D721Med (cell line): ENCODE measurements around the gene UIMC1.

ENCODE experiments used
- DNase-seq: peaks from one replicate; pipeline ENCODE4 v3.0.0; 2011; ENCODE audit warnings: low spot score; ENCODE audit not compliant: insufficient read length
- FAIRE-seq: peaks from 2 replicates; lab custom pipeline; 2011; peaks lifted over from hg19 to GRCh38; lab: Jason Lieb, UNC
- TF ChIP-seq, protein P1 (sequence below): IDR thresholded peaks from 2 replicates; pipeline ENCODE4 v1.5.1; 2012; ENCODE audit warnings: mild to moderate bottlenecking, control low read depth; ENCODE audit not compliant: insufficient read depth; ENCODE audit errors: missing control alignments

UIMC1 gene

GRCh38 chr5:176869501-176870109 lies 137.0 kb downstream of the UIMC1 start:
- TF ChIP-seq, protein P1, sequence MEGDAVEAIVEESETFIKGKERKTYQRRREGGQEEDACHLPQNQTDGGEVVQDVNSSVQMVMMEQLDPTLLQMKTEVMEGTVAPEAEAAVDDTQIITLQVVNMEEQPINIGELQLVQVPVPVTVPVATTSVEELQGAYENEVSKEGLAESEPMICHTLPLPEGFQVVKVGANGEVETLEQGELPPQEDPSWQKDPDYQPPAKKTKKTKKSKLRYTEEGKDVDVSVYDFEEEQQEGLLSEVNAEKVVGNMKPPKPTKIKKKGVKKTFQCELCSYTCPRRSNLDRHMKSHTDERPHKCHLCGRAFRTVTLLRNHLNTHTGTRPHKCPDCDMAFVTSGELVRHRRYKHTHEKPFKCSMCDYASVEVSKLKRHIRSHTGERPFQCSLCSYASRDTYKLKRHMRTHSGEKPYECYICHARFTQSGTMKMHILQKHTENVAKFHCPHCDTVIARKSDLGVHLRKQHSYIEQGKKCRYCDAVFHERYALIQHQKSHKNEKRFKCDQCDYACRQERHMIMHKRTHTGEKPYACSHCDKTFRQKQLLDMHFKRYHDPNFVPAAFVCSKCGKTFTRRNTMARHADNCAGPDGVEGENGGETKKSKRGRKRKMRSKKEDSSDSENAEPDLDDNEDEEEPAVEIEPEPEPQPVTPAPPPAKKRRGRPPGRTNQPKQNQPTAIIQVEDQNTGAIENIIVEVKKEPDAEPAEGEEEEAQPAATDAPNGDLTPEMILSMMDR: no peak
- DNase-seq (no peak), FAIRE-seq (no peak)

DNA sequence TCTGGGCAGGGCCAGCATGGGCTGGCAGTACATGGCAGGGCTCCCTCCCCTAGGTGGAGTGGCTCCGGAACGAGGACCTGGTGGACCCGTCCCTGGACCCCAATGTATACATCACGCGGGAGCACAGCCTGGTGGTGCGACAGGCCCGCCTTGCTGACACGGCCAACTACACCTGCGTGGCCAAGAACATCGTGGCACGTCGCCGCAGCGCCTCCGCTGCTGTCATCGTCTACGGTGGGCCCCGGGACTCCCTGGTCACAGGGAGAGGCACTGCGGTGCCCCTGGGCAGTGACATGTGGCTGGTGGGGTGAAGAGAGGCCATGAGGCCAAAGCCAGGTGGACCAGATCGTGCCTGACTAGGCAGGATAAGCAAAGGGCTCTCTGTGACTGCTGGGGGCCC lies 137.8 kb downstream of the UIMC1 start:
- TF ChIP-seq, protein P1: no peak
- FAIRE-seq: no peak
- DNase-seq: no peak

DNA sequence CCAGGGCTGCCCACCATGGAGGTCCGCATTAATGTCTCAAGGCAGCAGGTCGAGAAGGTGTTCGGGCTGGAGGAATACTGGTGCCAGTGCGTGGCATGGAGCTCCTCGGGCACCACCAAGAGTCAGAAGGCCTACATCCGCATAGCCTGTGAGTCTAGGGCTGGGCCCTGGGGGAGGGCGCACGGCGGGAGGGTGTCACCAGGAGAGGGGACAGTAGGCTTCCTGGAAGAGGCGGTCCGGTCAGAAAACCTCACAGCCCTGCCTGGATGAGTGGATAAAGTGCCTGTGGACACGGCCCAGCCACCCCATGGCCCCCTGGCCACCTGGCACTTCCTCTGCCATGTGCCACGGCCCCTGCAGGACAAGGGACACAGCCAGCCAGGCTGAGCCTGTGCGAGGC lies 138.5 kb downstream of the UIMC1 start:
- FAIRE-seq (no peak), DNase-seq (no peak)
- TF ChIP-seq, protein P1: no peak

GRCh38 chr5:176866707-176867310 lies 139.8 kb downstream of the UIMC1 start:
- no peak for DNase-seq
- TF ChIP-seq, protein P1: no peak
- no peak for FAIRE-seq

DNA sequence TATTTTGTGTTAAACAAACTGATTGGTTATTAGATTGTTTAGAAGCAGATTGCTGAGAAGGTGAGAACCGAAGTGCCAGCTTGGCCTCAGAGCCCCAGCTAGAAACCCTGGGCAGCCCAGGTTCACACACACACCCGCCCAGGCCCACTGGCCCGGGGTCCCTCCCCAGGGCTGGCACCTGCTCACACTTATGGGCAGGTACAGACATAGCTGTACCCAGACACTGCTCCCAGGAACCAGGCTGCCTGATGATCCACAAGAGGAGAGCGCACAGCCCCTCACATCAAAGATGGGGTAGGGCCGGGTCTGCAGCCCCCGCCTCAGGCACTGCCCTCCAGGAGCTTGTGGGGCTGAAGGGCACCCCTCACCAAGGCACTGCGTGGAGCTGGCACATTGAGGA lies 140.6 kb downstream of the UIMC1 start:
- TF ChIP-seq, protein P1: no peak
- FAIRE-seq: no peak
- no peak for DNase-seq

GRCh38 chr5:176864755-176865154 lies 141.8 kb downstream of the UIMC1 start:
- TF ChIP-seq, protein P1: no peak
- DNase-seq: no peak
- FAIRE-seq: no peak

- no peak for DNase-seq
- FAIRE-seq: no peak
- TF ChIP-seq, protein P1: no peak
These were observed 142.8 kb downstream of the UIMC1 start for GRCh38 chr5:176863765-176864098.
